H9 (cell line): ENCODE results near the gene AFMID. TPM values are rescaled to one million over a fixed set of nuclear protein-coding genes. Genes with fewer than 3 reads are reported as not detected.

ENCODE experiments used
- DNase-seq: peaks from one replicate; pipeline ENCODE4 v3.0.0-alpha.2; 2017
- H2AFZ ChIP-seq: one replicate; pipeline ENCODE4 v1.6.1; 2013; ENCODE audit warnings: mild to moderate bottlenecking, low read length, control low read depth, moderate library complexity
- H2AK5ac ChIP-seq: 2 replicates; pipeline ENCODE4 v1.6.1; 2013; ENCODE audit warnings: low read length, control low read depth, mixed read lengths; ENCODE audit not compliant: insufficient read length
- H2BK120ac ChIP-seq: one replicate; pipeline ENCODE4 v1.6.1; 2013; ENCODE audit warnings: low read depth, mild to moderate bottlenecking, low read length, control low read depth, inconsistent platforms; ENCODE audit not compliant: poor library complexity, severe bottlenecking
- H2BK12ac ChIP-seq: 2 replicates; pipeline ENCODE4 v1.6.1; 2013; ENCODE audit warnings: low read length, control low read depth, mixed read lengths, low read depth; ENCODE audit not compliant: insufficient read length
- H2BK15ac ChIP-seq: 2 replicates; pipeline ENCODE4 v1.6.1; 2013; ENCODE audit warnings: low read depth, low read length, control low read depth
- H2BK20ac ChIP-seq: one replicate; pipeline ENCODE4 v1.6.1; 2013; ENCODE audit warnings: low read depth, mild to moderate bottlenecking, low read length, control low read depth, inconsistent platforms; ENCODE audit not compliant: poor library complexity, severe bottlenecking
- H2BK5ac ChIP-seq: 2 replicates; pipeline ENCODE4 v1.6.1; 2013; ENCODE audit warnings: low read length, control low read depth, mixed read lengths; ENCODE audit not compliant: insufficient read length
- H3K14ac ChIP-seq: 2 replicates; pipeline ENCODE4 v1.6.1; 2013; ENCODE audit warnings: low read length, control low read depth; ENCODE audit not compliant: insufficient read depth
- H3K18ac ChIP-seq: 2 replicates; pipeline ENCODE4 v1.6.1; 2013; ENCODE audit warnings: low read depth, mild to moderate bottlenecking, mixed read lengths, low read length, control low read depth; ENCODE audit not compliant: insufficient read length
- H3K23ac ChIP-seq: 2 replicates; pipeline ENCODE4 v1.6.1; 2013; ENCODE audit warnings: low read length, control low read depth, mixed read lengths, low read depth; ENCODE audit not compliant: insufficient read length
- H3K23me2 ChIP-seq: 2 replicates; pipeline ENCODE4 v1.6.1; 2013; ENCODE audit warnings: low read depth, mild to moderate bottlenecking, mixed read lengths, low read length, control low read depth; ENCODE audit not compliant: insufficient read length, poor library complexity, severe bottlenecking
- H3K27ac ChIP-seq: 2 replicates; pipeline ENCODE4 v1.5.1; 2013; ENCODE audit warnings: low read length, control low read depth, mixed read lengths, low read depth; ENCODE audit not compliant: insufficient read length
- H3K27me3 ChIP-seq: 2 replicates; pipeline ENCODE4 v1.6.1; 2013; ENCODE audit warnings: low read length, control low read depth, inconsistent platforms; ENCODE audit not compliant: insufficient read depth
- H3K4ac ChIP-seq: 2 replicates; pipeline ENCODE4 v1.6.1; 2013; ENCODE audit warnings: low read depth, mild to moderate bottlenecking, control low read depth, inconsistent platforms, low read length, moderate library complexity
- H3K4me1 ChIP-seq: 2 replicates; pipeline ENCODE4 v1.6.1; 2013; ENCODE audit warnings: low read length, control low read depth, inconsistent platforms; ENCODE audit not compliant: insufficient read depth
- H3K4me2 ChIP-seq: 2 replicates; pipeline ENCODE4 v1.6.1; 2013; ENCODE audit warnings: low read length, control low read depth, mixed read lengths; ENCODE audit not compliant: insufficient read length, insufficient read depth
- H3K56ac ChIP-seq: 2 replicates; pipeline ENCODE4 v1.6.1; 2013; ENCODE audit warnings: low read depth, mild to moderate bottlenecking, mixed read lengths, low read length, control low read depth; ENCODE audit not compliant: insufficient read length
- H3K79me1 ChIP-seq: 2 replicates; pipeline ENCODE4 v1.6.1; 2013; ENCODE audit warnings: low read depth, mild to moderate bottlenecking, moderate library complexity, low read length, control low read depth, inconsistent platforms; ENCODE audit not compliant: insufficient read depth, poor library complexity, severe bottlenecking
- H3K79me2 ChIP-seq: 2 replicates; pipeline ENCODE4 v1.6.1; 2013; ENCODE audit warnings: low read length, control low read depth, inconsistent platforms; ENCODE audit not compliant: insufficient read depth
- H3K9ac ChIP-seq: 2 replicates; pipeline ENCODE4 v1.6.1; 2013; ENCODE audit warnings: low read length, control low read depth, mixed read lengths; ENCODE audit not compliant: insufficient read length; ENCODE audit errors: extremely low read depth
- H3K9me3 ChIP-seq: one replicate; pipeline ENCODE4 v1.6.1; 2013; ENCODE audit warnings: low read depth, low read length, inconsistent platforms; ENCODE audit not compliant: control insufficient read depth
- H3T11ph ChIP-seq: one replicate; pipeline ENCODE4 v1.6.1; 2013; ENCODE audit warnings: mild to moderate bottlenecking, low read length, control low read depth, inconsistent platforms
- H4K20me1 ChIP-seq: one replicate; pipeline ENCODE4 v1.6.1; 2013; ENCODE audit not compliant: control insufficient read depth, insufficient read length, insufficient read depth
- H4K5ac ChIP-seq: 2 replicates; pipeline ENCODE4 v1.6.1; 2013; ENCODE audit warnings: low read depth, mild to moderate bottlenecking, mixed read lengths, low read length, control low read depth; ENCODE audit not compliant: insufficient read length
- H4K8ac ChIP-seq: replicated peaks from 2 replicates; pipeline ENCODE4 v1.6.1; 2013; ENCODE audit warnings: low read length, control low read depth, mixed read lengths, low read depth; ENCODE audit not compliant: insufficient read length
- H4K91ac ChIP-seq: 2 replicates; pipeline ENCODE4 v1.6.1; 2013; ENCODE audit warnings: low read depth, mild to moderate bottlenecking, moderate library complexity, mixed read lengths, low read length, control low read depth; ENCODE audit not compliant: insufficient read length
- H3K27ac Mint-ChIP-seq, 3 experiments: 2 replicates in 2 of 3; 3 replicates in 1 of 3; pipeline ENCODE4 v1.8.0; 2020 to 2021; ENCODE audit warnings: mixed read lengths in 3 of 3, mild to moderate bottlenecking in 1 of 3, moderate library complexity in 1 of 3
- H3K27me3 Mint-ChIP-seq: 2 replicates; pipeline ENCODE4 v1.8.0; 2021; ENCODE audit warnings: low read depth, mild to moderate bottlenecking, moderate library complexity, mixed read lengths
- H3K36me3 Mint-ChIP-seq, 3 experiments: 2 replicates in 2 of 3; 3 replicates in 1 of 3; pipeline ENCODE4 v1.8.0; 2020 to 2021; ENCODE audit warnings: low read depth in 3 of 3, mixed read lengths in 3 of 3; ENCODE audit not compliant: insufficient read depth in 1 of 3
- H3K4me1 Mint-ChIP-seq, 2 experiments: 2 replicates each; pipeline ENCODE4 v1.8.0; 2020; ENCODE audit warnings: mixed read lengths in 2 of 2
- H3K4me3 Mint-ChIP-seq, 2 experiments: 2 replicates in 1 of 2; 3 replicates in 1 of 2; pipeline ENCODE4 v1.8.0; 2020 to 2021; ENCODE audit warnings: mild to moderate bottlenecking in 2 of 2, mixed read lengths in 2 of 2, moderate library complexity in 1 of 2
- H3K9me3 Mint-ChIP-seq, 2 experiments: 2 replicates in 1 of 2; 3 replicates in 1 of 2; pipeline ENCODE4 v1.8.0; 2020; ENCODE audit warnings: mild to moderate bottlenecking in 2 of 2, mixed read lengths in 2 of 2, moderate library complexity in 1 of 2
- WGBS: extraction: QIAGEN DNeasy Blood & Tissue Kit; methylation state at CpG from one replicate; pipeline ENCODE4 v1.1.7; 2013; ENCODE audit warnings: missing lambda C conversion rate, low lambda C conversion rate, mixed read lengths; ENCODE audit not compliant: insufficient read length; ENCODE audit errors: extremely low coverage; 5-methylcytosine and 5-hydroxymethylcytosine counted together
- total RNA-seq: library from RNA; stranded (reverse); gene quantifications from 2 replicates; pipeline ENCODE4 v1.2.1, GENCODE V29; 2021
- TF ChIP-seq, protein P1 (sequence below): fragments of 200-600 bp; sonication (generic); conservative IDR thresholded peaks from 3 replicates; pipeline ENCODE4 v1.8.0; 2021; ENCODE audit warnings: antibody characterized with exemption, mild to moderate bottlenecking

Gene AFMID
- total RNA-seq, 1 experiment from 2014 or later, result 64.1 TPM

GRCh38 chr17:78235885-78236284 lies 48.7 kb downstream of the AFMID start:
- Histone ChIP-seq H3K9ac (no peak overlapping the region), H3K79me1 (no peaks in the 10 kb centered on the region), H3K79me2 (no peaks in the 10 kb centered on the region), H3K23me2 (no peaks in the 10 kb centered on the region), H4K20me1 (no peaks in the 10 kb centered on the region), H3K18ac (no peak overlapping the region), H3K9me3 (no peaks in the 10 kb centered on the region), H2AFZ (no peak overlapping the region), H2BK12ac (no peak overlapping the region), H3K56ac (no peak overlapping the region), H2BK120ac (no peak overlapping the region), H3T11ph (no peak overlapping the region), H2BK15ac (no peak overlapping the region), H3K4me2 (no peak overlapping the region), H3K4me1 (no peaks in the 10 kb centered on the region), H4K91ac (no peak overlapping the region), H2BK20ac (no peak overlapping the region), H3K4ac (no peak overlapping the region), H3K27me3 (peaks cover 2% of the 10 kb centered on the region; the same call in 1 of the 2 replicates), H2AK5ac (no peak overlapping the region), H4K8ac (no peak overlapping the region), H2BK5ac (no peak overlapping the region), H3K27ac (no peak overlapping the region), H4K5ac (no peak overlapping the region), H3K14ac (no peak overlapping the region), H3K23ac (no peak overlapping the region)
- DNase-seq, result no peak
- peaks cover 0 to 20% of the 10 kb centered on the region in 2 experiments; a peak in 2 of 4 replicates for H3K4me1 Mint-ChIP-seq
- no peaks in the 10 kb centered on the region for H3K36me3 Mint-ChIP-seq
- no peak overlapping the region for H3K4me3 Mint-ChIP-seq
- H3K9me3 Mint-ChIP-seq, result no peaks in the 10 kb centered on the region
- peaks cover 32% of the 10 kb centered on the region for H3K27me3 Mint-ChIP-seq
- WGBS, result no CpG with 5 or more reads among the region's 8 CpGs
- TF ChIP-seq, protein P1, sequence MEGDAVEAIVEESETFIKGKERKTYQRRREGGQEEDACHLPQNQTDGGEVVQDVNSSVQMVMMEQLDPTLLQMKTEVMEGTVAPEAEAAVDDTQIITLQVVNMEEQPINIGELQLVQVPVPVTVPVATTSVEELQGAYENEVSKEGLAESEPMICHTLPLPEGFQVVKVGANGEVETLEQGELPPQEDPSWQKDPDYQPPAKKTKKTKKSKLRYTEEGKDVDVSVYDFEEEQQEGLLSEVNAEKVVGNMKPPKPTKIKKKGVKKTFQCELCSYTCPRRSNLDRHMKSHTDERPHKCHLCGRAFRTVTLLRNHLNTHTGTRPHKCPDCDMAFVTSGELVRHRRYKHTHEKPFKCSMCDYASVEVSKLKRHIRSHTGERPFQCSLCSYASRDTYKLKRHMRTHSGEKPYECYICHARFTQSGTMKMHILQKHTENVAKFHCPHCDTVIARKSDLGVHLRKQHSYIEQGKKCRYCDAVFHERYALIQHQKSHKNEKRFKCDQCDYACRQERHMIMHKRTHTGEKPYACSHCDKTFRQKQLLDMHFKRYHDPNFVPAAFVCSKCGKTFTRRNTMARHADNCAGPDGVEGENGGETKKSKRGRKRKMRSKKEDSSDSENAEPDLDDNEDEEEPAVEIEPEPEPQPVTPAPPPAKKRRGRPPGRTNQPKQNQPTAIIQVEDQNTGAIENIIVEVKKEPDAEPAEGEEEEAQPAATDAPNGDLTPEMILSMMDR, result no peak
- H3K27ac Mint-ChIP-seq, result no peak overlapping the region
